GM13976 (cell line): ENCODE results near the gene NAT9.

Experiments
- DNase-seq: peaks from one replicate; pipeline ENCODE4 v3.0.0; 2012; ENCODE audit warnings: low spot score
- in situ Hi-C: fragments of 300-500 bp; cut with MboI; formaldehyde crosslinking; loops from one replicate; pipeline ENCODE4 v1.12.0; 2022; ENCODE audit warnings: low sequenced_read_pairs, mixed read lengths, inconsistent platforms; ENCODE audit not compliant: unreplicated experiment
- TF ChIP-seq, protein P1 (sequence below): IDR thresholded peaks from 2 replicates; pipeline ENCODE4 v1.5.1; 2012; ENCODE audit warnings: borderline replicate concordance, mild to moderate bottlenecking; ENCODE audit not compliant: insufficient read depth; ENCODE audit errors: extremely low read depth, missing control alignments, control extremely low read depth

Gene NAT9

GRCh38 chr17:74819801-74820436 lies 43.8 kb upstream of the NAT9 start:
- no peak for DNase-seq

DNA sequence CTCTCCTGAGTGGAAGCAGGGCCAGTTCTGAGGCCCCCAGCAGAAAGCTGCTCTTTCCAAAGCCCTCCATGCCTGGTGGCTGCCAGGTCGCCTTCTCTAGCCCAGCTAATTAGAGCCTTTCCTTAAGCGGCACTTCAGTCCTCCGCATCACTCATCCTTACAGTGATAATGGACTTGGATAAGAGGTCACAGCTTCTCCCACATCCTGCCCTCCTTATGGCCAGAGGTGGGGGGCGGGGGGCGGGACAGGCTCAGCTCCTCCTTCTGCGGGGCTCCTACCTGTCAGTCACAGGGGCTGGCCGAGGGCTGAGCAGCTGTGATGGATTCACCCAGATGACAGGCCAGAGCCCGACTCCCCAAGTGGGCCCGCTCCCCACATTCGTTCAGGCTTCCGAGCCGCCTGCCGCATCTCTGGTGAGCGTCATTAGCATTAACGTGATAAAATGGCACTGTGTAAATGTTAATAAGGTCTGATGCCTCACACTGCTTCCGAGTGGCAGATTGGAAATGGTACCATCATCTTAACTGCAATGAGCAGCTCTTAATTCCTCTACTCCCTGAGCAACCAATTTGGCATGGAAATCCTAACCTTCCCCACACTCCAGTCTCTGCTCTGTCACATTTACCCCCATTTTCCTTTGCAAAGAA lies 42.3 kb upstream of the NAT9 start:
- TF ChIP-seq, protein P1, sequence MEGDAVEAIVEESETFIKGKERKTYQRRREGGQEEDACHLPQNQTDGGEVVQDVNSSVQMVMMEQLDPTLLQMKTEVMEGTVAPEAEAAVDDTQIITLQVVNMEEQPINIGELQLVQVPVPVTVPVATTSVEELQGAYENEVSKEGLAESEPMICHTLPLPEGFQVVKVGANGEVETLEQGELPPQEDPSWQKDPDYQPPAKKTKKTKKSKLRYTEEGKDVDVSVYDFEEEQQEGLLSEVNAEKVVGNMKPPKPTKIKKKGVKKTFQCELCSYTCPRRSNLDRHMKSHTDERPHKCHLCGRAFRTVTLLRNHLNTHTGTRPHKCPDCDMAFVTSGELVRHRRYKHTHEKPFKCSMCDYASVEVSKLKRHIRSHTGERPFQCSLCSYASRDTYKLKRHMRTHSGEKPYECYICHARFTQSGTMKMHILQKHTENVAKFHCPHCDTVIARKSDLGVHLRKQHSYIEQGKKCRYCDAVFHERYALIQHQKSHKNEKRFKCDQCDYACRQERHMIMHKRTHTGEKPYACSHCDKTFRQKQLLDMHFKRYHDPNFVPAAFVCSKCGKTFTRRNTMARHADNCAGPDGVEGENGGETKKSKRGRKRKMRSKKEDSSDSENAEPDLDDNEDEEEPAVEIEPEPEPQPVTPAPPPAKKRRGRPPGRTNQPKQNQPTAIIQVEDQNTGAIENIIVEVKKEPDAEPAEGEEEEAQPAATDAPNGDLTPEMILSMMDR: no peak
- no peak for DNase-seq
- in situ Hi-C loops: no loop called here

More at GRCh38 chr17:74819801-74820436, 43.8 kb upstream of the NAT9 start:
- TF ChIP-seq, protein P1: no peak
- in situ Hi-C loops: no loop called here

DNA sequence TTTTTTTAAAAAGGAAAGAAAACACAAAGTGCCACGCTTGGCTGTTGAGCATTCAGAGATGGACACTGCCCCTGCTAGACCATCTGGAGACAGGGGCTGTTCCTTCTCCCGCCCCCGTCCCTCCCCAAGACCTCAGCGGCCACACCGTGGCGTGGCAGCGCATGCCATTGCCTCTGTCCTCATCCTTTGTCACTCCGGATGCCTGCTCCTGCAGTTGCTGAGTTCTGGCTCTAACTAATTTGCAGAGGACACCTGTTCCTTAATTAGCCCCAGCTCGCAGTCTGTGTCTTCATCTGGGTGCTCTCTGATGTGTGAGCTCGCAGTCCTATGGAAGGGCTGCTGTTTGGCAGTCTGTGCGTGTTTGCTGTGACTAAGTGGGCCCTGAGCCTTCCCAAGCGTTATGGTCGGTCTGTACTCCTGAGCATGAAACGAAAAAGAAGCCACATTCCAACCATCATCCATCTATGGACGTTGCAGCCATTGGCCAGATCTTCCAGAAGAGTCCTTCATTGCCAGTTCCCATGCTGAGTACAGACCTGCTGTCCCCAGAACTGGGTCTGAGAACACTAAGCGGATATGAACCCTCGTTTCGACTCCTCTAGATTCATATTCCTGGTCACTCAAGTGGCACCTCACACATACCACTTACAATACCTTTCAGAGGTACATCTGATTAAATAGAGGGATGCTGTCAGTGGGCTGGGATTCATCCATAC lies 40.9 kb upstream of the NAT9 start:
- in situ Hi-C loops: no loop called here
- no peak for DNase-seq
- TF ChIP-seq, protein P1: no peak

DNA sequence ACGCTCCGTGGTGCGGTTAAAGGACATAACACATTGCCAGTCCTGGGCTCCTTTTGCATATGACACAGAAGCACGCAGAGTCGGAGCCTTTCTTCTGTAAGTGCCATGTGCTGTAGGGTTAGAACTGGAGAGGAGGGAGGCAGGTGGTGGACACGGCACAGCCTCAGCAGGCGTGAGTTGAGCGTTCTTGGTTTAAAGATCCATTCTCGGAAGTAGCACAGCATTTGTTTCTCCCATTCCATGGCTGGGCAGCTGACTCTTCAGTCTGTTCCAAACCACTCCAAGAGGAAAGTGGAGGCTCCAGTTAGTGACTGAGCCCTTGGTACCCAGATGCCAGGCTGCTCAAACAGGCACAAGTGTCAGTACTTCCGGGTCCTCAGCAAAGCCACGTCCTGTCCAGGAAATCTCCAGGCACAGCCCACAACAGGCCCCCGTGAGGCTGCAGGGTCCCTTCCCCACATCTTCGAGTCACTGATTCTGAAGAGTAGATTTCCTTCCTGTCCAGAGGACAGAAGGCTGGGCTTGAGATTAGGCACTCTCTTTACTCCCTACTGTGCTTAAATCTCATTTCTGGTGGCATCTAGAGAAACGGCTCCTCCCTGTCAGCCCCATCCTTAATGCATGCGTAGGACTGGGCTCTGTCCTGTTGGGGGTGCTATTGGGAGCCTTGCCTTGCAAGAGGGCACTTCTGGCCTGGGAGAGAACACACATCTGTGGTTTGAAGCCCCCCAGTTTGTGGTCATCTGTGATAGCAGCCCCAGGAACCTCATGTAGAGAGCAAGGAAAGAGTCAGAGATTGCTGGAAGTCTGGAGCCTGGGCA lies 39.6 kb upstream of the NAT9 start:
- DNase-seq: no peak
- TF ChIP-seq, protein P1: no peak
- in situ Hi-C loops: no loop called here

DNA sequence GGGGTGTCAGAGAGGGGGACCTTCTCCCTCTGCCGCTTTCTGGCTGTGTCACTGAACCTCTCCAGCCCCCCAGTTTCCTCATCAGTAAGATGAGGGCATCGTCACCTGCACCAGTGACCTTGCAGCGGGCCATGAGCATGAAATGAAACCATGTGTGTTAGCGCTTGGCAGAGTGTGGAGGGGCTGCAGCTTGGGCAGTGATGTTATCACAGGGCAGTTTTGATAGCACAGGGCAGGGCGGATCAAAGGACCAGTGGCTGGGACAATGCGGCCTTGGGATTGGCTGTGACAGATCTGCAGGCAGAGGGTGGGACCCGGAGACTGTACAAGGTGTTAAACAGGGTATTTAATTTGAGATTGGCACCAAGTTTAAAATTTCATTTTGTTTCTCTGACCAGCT lies 38.9 kb upstream of the NAT9 start:
- in situ Hi-C loops: no loop called here
- no peak for DNase-seq
- TF ChIP-seq, protein P1: no peak

- DNase-seq: no peak
- TF ChIP-seq, protein P1: no peak
- in situ Hi-C loops: no loop called here
Measured at GRCh38 chr17:74814453-74814852, 38.3 kb upstream of the NAT9 start.
